Measurements from ENCODE around the gene KRT79.

The KRT79 gene

DNA sequence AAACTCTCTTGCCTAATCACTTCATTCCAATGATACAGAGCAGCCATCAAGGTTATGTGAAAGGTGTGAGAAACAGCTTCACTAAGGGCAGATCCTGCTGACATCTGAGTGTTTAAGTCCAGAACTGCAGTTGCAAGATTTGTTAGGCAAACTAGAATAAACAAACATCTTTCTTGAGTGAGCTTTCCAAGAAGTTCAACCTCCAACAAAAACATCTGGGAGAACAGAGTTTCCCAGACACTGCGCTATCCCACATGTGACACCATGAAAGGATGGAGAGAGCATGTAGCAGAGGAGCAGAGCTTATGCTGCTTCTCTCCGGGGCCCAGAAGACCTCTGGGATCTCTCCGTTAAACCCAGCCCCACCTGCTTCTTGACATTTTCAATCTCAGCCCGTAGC lies 62.6 kb downstream of the KRT79 start:
- no peak for DNase-seq (ENCODE audit: low read depth in 2 of 2)
